Measurements from ENCODE around the gene EGLN3.
"Not testable (repeated sequence)": the region's sequence is repeated elsewhere in the genome, so short reads cannot be mapped to it uniquely, and the experiment has no call there.

Gene EGLN3

GRCh38 chr14:33963892-33964291 is 13.0 kb upstream of the EGLN3 start:
- DNase-seq (ENCODE audit: low read depth) = no peak
- TF ChIP-seq, protein P1, sequence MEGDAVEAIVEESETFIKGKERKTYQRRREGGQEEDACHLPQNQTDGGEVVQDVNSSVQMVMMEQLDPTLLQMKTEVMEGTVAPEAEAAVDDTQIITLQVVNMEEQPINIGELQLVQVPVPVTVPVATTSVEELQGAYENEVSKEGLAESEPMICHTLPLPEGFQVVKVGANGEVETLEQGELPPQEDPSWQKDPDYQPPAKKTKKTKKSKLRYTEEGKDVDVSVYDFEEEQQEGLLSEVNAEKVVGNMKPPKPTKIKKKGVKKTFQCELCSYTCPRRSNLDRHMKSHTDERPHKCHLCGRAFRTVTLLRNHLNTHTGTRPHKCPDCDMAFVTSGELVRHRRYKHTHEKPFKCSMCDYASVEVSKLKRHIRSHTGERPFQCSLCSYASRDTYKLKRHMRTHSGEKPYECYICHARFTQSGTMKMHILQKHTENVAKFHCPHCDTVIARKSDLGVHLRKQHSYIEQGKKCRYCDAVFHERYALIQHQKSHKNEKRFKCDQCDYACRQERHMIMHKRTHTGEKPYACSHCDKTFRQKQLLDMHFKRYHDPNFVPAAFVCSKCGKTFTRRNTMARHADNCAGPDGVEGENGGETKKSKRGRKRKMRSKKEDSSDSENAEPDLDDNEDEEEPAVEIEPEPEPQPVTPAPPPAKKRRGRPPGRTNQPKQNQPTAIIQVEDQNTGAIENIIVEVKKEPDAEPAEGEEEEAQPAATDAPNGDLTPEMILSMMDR (IDR thresholded peaks at IDR 0.05; ENCODE audit: control insufficient read depth, extremely low read depth, insufficient read depth) = no peak

GRCh38 chr14:33962466-33962865 is 11.6 kb upstream of the EGLN3 start:
- DNase-seq (ENCODE audit: low read depth); H3K4me3 ChIP-seq (ENCODE audit: low read depth, low read length): not testable (repeated sequence)

More at GRCh38 chr14:33963892-33964291, 13.0 kb upstream of the EGLN3 start:
- H3K4me3 ChIP-seq (ENCODE audit: low read depth, low read length) = no peak overlapping the region

DNA sequence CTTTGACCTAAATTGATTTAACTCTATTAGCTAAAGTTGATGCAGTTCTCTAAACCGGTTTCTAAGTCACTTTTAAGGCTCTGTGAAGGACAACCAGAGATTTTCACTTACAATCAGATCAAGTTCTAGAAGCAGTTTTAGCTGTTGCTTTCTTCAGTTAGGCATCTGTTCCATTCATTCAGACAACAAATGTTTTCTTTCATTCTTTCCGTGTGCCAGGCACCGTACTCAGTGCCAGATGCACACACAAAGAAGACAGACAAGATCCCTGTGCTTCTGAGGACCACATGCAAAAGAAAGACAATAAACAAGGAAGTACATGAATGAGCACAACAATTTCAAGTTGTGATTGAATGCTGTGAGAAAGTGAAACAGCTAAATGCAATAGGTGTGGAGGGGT is 11.1 kb upstream of the EGLN3 start:
- no peak for DNase-seq (ENCODE audit: low read depth)
- TF ChIP-seq, protein P1 (IDR thresholded peaks at IDR 0.05; ENCODE audit: control insufficient read depth, extremely low read depth, insufficient read depth) = no peak
- no peak overlapping the region for H3K4me3 ChIP-seq (ENCODE audit: low read depth, low read length)

DNA sequence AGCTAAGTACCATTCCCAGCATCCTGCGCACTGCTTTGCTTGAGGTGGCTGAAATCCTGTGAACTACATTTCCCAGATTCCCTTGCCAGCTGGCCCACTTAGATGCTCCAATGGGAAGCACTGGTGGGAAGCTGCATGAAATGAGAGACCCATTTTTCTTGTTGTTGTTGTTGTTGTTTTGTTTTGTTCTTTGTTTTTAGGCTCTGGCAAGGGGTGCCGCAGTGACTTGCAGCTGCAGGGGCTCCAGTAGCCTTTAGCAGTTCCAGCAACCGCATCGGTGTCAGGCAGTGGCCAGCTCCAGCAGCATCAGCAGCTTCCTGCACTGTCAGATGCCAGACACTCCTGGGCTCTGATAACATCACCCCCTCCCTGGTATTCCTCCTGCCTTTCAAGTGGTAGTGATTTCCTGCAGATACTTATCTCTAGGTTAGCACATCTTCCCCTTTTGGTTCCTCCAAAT is 8.8 kb upstream of the EGLN3 start:
- TF ChIP-seq, protein P1 (IDR thresholded peaks at IDR 0.05; ENCODE audit: control insufficient read depth, extremely low read depth, insufficient read depth) = no peak
- no peak overlapping the region for H3K4me3 ChIP-seq (ENCODE audit: low read depth, low read length)
- no peak for DNase-seq (ENCODE audit: low read depth)

DNA sequence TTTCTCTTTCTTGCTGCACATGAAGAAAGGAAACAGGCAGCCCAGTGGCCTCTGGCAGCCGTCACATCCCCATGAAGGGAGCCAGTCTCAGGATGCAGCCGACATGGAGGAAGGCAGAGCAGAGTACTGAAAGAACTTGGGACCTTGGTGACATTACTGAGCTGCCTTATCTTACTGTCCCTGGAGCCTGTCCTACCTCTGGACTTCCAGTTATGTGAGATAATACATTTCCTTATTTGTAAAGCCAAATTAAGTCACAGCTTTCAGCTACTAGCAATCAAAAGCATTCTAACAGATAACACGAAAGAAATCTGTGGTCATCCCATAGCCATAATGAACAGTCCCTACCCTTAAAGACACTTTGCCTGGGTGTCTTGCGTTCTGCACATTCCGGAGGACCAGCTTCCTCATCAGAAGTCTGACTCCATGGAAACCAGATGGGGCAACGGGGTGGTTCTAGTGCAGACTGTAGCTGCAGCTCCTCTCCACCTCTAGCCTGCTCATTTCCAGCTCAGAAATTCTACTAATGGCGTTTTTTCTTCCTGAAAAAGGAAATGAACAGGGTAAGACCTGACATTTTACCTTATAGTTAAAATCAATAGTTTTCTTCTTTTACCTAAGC is 7.8 kb upstream of the EGLN3 start:
- H3K4me3 ChIP-seq (ENCODE audit: low read depth, low read length) = no peak overlapping the region
- no peak for DNase-seq (ENCODE audit: low read depth)
- TF ChIP-seq, protein P1 (IDR thresholded peaks at IDR 0.05; ENCODE audit: control insufficient read depth, extremely low read depth, insufficient read depth) = no peak

DNA sequence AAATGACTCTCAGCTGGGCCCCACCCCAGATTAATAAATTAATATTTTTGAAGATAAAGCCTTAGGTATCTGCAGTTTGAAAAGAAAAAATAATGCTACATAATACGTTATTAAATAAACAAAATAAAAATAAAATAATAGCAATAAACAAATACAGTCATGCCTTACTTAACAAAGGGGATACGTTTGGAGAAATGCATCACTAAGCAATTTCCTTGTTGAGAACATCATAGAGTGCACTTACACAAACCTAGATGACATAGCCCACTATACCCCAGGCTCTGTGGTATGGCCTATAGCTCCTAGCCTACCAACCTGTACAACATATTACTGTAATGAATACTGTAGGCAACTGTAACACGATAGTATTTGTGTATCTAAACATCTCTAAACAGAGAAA is 7.1 kb upstream of the EGLN3 start:
- H3K4me3 ChIP-seq (ENCODE audit: low read depth, low read length) = no peak overlapping the region
- DNase-seq (ENCODE audit: low read depth) = no peak
- TF ChIP-seq, protein P1 (IDR thresholded peaks at IDR 0.05; ENCODE audit: control insufficient read depth, extremely low read depth, insufficient read depth) = no peak

DNA sequence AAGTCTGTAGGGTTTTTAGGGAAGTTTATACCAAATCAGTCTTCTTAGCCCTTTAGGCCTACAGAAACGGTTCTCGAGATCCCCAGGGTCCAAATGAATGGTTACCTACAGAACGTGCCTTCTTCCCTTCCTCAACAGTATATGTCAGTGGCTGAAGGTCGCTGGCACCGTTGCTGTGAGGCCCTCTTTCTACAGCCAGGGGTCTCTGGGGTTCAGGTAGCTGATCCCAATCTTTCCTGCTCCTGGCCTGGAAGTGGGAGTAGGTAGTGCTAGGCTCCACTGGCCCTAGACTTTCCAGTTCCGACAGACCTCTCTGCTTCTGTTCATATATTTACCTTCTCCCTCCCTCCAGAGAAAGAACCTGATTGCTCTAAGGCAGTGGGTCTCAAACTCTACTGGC is 6.4 kb upstream of the EGLN3 start:
- TF ChIP-seq, protein P1 (IDR thresholded peaks at IDR 0.05; ENCODE audit: control insufficient read depth, extremely low read depth, insufficient read depth) = no peak
- DNase-seq (ENCODE audit: low read depth) = no peak
- H3K4me3 ChIP-seq (ENCODE audit: low read depth, low read length) = no peak overlapping the region
